ENCODE measurements around the gene PRPF6.

Gene PRPF6

GRCh38 chr20:63947638-63948456 lies 33.1 kb upstream of the PRPF6 start:
- POLR2A ChIA-PET: no interaction called here
- Histone ChIP-seq H3K4me1 (ENCODE audit: control extremely low read depth in 1 of 4, control insufficient read depth in 4 of 4, insufficient read depth in 4 of 4, low read length in 3 of 4) (peaks cover 0 to 32% (median 27%) of the 10 kb centered on the region in 4 experiments), H3K27ac (ENCODE audit: insufficient read depth in 1 of 2, low read depth in 1 of 2, low read length in 2 of 2, poor library complexity in 1 of 2, severe bottlenecking in 2 of 2) (no peak overlapping the region), H3K27me3 (replicated peaks in 2 of 5; ENCODE audit: control insufficient read depth in 4 of 5, insufficient read depth in 5 of 5, low read length in 4 of 5) (no peaks in the 10 kb centered on the region), H3K4me3 (ENCODE audit: control insufficient read depth in 1 of 7, extremely low read depth in 1 of 7, insufficient read depth in 4 of 7, low read depth in 2 of 7, low read length in 6 of 7) (peak overlapping the region in 5 of 7 experiments; percentile 57 to 79 (median 64)), H3K9me3 (ENCODE audit: control extremely low read depth in 1 of 5, control insufficient read depth in 4 of 5, insufficient read depth in 2 of 5, low read depth in 1 of 5, low read length in 4 of 5) (no peaks in the 10 kb centered on the region), H3K36me3 (ENCODE audit: control insufficient read depth in 4 of 4, insufficient read depth in 4 of 4, low read length in 3 of 4) (peaks cover 0 to 56% (median 31%) of the 10 kb centered on the region in 4 experiments)
- CTCF ChIA-PET: no interaction called here
- WGBS (ENCODE audit: insufficient coverage): 14% methylated on average over 26 of the region's 27 CpGs
- DNase-seq: no peak

- Histone ChIP-seq H3K36me3 (ENCODE audit: control insufficient read depth in 4 of 4, insufficient read depth in 4 of 4, low read length in 3 of 4) (peaks cover 0 to 28% (median 7%) of the 10 kb centered on the region in 4 experiments), H3K27ac (ENCODE audit: insufficient read depth in 1 of 2, low read depth in 1 of 2, low read length in 2 of 2, poor library complexity in 1 of 2, severe bottlenecking in 2 of 2) (no peak overlapping the region), H3K4me3 (ENCODE audit: control insufficient read depth in 1 of 7, extremely low read depth in 1 of 7, insufficient read depth in 4 of 7, low read depth in 2 of 7, low read length in 6 of 7) (no peak overlapping the region), H3K4me1 (ENCODE audit: control extremely low read depth in 1 of 4, control insufficient read depth in 4 of 4, insufficient read depth in 4 of 4, low read length in 3 of 4) (peaks cover 0 to 51% (median 48%) of the 10 kb centered on the region in 4 experiments), H3K27me3 (replicated peaks in 2 of 5; ENCODE audit: control insufficient read depth in 4 of 5, insufficient read depth in 5 of 5, low read length in 4 of 5) (no peaks in the 10 kb centered on the region), H3K9me3 (ENCODE audit: control extremely low read depth in 1 of 5, control insufficient read depth in 4 of 5, insufficient read depth in 2 of 5, low read depth in 1 of 5, low read length in 4 of 5) (no peaks in the 10 kb centered on the region)
- ChIA-PET CTCF (interaction anchor here (1.6 kb wide), 1 partner anchor 23 kb away, joined by 9 read pairs; no protein-coding TSS in a partner anchor), POLR2A (no interaction called here)
- no peak for DNase-seq
- 95% methylated on average over 16 of the region's 20 CpGs for WGBS (ENCODE audit: insufficient coverage)
Observed at GRCh38 chr20:63950701-63951397, 30.1 kb upstream of the PRPF6 start.

- Histone ChIP-seq H3K9me3 (ENCODE audit: control extremely low read depth in 1 of 5, control insufficient read depth in 4 of 5, insufficient read depth in 2 of 5, low read depth in 1 of 5, low read length in 4 of 5) (no peaks in the 10 kb centered on the region), H3K36me3 (ENCODE audit: control insufficient read depth in 4 of 4, insufficient read depth in 4 of 4, low read length in 3 of 4) (peaks cover 0 to 22% (median 4%) of the 10 kb centered on the region in 4 experiments), H3K27me3 (replicated peaks in 2 of 5; ENCODE audit: control insufficient read depth in 4 of 5, insufficient read depth in 5 of 5, low read length in 4 of 5) (no peaks in the 10 kb centered on the region), H3K4me1 (ENCODE audit: control extremely low read depth in 1 of 4, control insufficient read depth in 4 of 4, insufficient read depth in 4 of 4, low read length in 3 of 4) (peaks cover 0 to 54% (median 49%) of the 10 kb centered on the region in 4 experiments), H3K4me3 (ENCODE audit: control insufficient read depth in 1 of 7, extremely low read depth in 1 of 7, insufficient read depth in 4 of 7, low read depth in 2 of 7, low read length in 6 of 7) (no peak overlapping the region), H3K27ac (ENCODE audit: insufficient read depth in 1 of 2, low read depth in 1 of 2, low read length in 2 of 2, poor library complexity in 1 of 2, severe bottlenecking in 2 of 2) (no peak overlapping the region)
- DNase-seq: no peak
- ChIA-PET POLR2A (no interaction called here), CTCF (interaction anchor here (0.7 to 1.6 kb wide), 3 partner anchors 22 to 26 kb away, joined by 3 to 9 read pairs (median 6); no protein-coding TSS in a partner anchor)
- 90% methylated on average over 17 of the region's 17 CpGs for WGBS (ENCODE audit: insufficient coverage)
Observed at GRCh38 chr20:63951398-63952209, 29.3 kb upstream of the PRPF6 start.

- POLR2A ChIA-PET: no interaction called here
- no peak overlapping the region for H3K27ac ChIP-seq (ENCODE audit: insufficient read depth in 1 of 2, low read depth in 1 of 2, low read length in 2 of 2, poor library complexity in 1 of 2, severe bottlenecking in 2 of 2)
- peaks cover 0 to 59% (median 53%) of the 10 kb centered on the region in 4 experiments for H3K4me1 ChIP-seq (ENCODE audit: control extremely low read depth in 1 of 4, control insufficient read depth in 4 of 4, insufficient read depth in 4 of 4, low read length in 3 of 4)
Observed at GRCh38 chr20:63952210-63952535, 28.8 kb upstream of the PRPF6 start.

GRCh38 chr20:63952769-63953168 lies 28.2 kb upstream of the PRPF6 start:
- H3K27me3 ChIP-seq (replicated peaks in 2 of 5; ENCODE audit: control insufficient read depth in 4 of 5, insufficient read depth in 5 of 5, low read length in 4 of 5): no peaks in the 10 kb centered on the region
- H3K27ac ChIP-seq (ENCODE audit: insufficient read depth in 1 of 2, low read depth in 1 of 2, low read length in 2 of 2, poor library complexity in 1 of 2, severe bottlenecking in 2 of 2): no peak overlapping the region
- peaks cover 0 to 59% (median 55%) of the 10 kb centered on the region in 4 experiments for H3K4me1 ChIP-seq (ENCODE audit: control extremely low read depth in 1 of 4, control insufficient read depth in 4 of 4, insufficient read depth in 4 of 4, low read length in 3 of 4)
- peaks cover 0 to 22% (median 4%) of the 10 kb centered on the region in 4 experiments for H3K36me3 ChIP-seq (ENCODE audit: control insufficient read depth in 4 of 4, insufficient read depth in 4 of 4, low read length in 3 of 4)
- ChIA-PET CTCF (interaction anchor here (1.5 kb wide), 1 partner anchor 21 kb away, joined by 6 read pairs; no protein-coding TSS in a partner anchor), POLR2A (no interaction called here)
- H3K9me3 ChIP-seq (ENCODE audit: control extremely low read depth in 1 of 5, control insufficient read depth in 4 of 5, insufficient read depth in 2 of 5, low read depth in 1 of 5, low read length in 4 of 5): no peaks in the 10 kb centered on the region
- no peak for DNase-seq
- 95% methylated on average over 10 of the region's 14 CpGs for WGBS (ENCODE audit: insufficient coverage)
- peak overlapping the region in 1 of 7 experiments; percentile 24 for H3K4me3 ChIP-seq (ENCODE audit: control insufficient read depth in 1 of 7, extremely low read depth in 1 of 7, insufficient read depth in 4 of 7, low read depth in 2 of 7, low read length in 6 of 7)

More at GRCh38 chr20:63952210-63952535, 28.8 kb upstream of the PRPF6 start:
- CTCF ChIA-PET: interaction anchor here (0.7 to 1.5 kb wide), 2 partner anchors 21 to 25 kb away, joined by 3 to 6 read pairs; no protein-coding TSS in a partner anchor
- no peak for DNase-seq
- Histone ChIP-seq H3K9me3 (ENCODE audit: control extremely low read depth in 1 of 5, control insufficient read depth in 4 of 5, insufficient read depth in 2 of 5, low read depth in 1 of 5, low read length in 4 of 5) (no peaks in the 10 kb centered on the region), H3K4me3 (ENCODE audit: control insufficient read depth in 1 of 7, extremely low read depth in 1 of 7, insufficient read depth in 4 of 7, low read depth in 2 of 7, low read length in 6 of 7) (no peak overlapping the region), H3K27me3 (replicated peaks in 2 of 5; ENCODE audit: control insufficient read depth in 4 of 5, insufficient read depth in 5 of 5, low read length in 4 of 5) (no peaks in the 10 kb centered on the region), H3K36me3 (ENCODE audit: control insufficient read depth in 4 of 4, insufficient read depth in 4 of 4, low read length in 3 of 4) (peaks cover 0 to 22% (median 4%) of the 10 kb centered on the region in 4 experiments)
- WGBS (ENCODE audit: insufficient coverage): 92% methylated on average over 15 of the region's 15 CpGs

GRCh38 chr20:63953764-63954429 lies 27.0 kb upstream of the PRPF6 start:
- no peaks in the 10 kb centered on the region for H3K27me3 ChIP-seq (replicated peaks in 2 of 5; ENCODE audit: control insufficient read depth in 4 of 5, insufficient read depth in 5 of 5, low read length in 4 of 5)
- H3K4me3 ChIP-seq (ENCODE audit: control insufficient read depth in 1 of 7, extremely low read depth in 1 of 7, insufficient read depth in 4 of 7, low read depth in 2 of 7, low read length in 6 of 7): no peak overlapping the region
- H3K27ac ChIP-seq (ENCODE audit: insufficient read depth in 1 of 2, low read depth in 1 of 2, low read length in 2 of 2, poor library complexity in 1 of 2, severe bottlenecking in 2 of 2): no peak overlapping the region
- peaks cover 0 to 51% (median 51%) of the 10 kb centered on the region in 4 experiments for H3K4me1 ChIP-seq (ENCODE audit: control extremely low read depth in 1 of 4, control insufficient read depth in 4 of 4, insufficient read depth in 4 of 4, low read length in 3 of 4)
- H3K9me3 ChIP-seq (ENCODE audit: control extremely low read depth in 1 of 5, control insufficient read depth in 4 of 5, insufficient read depth in 2 of 5, low read depth in 1 of 5, low read length in 4 of 5): no peaks in the 10 kb centered on the region
- POLR2A ChIA-PET: no interaction called here
- peaks cover 0 to 28% (median 6%) of the 10 kb centered on the region in 4 experiments for H3K36me3 ChIP-seq (ENCODE audit: control insufficient read depth in 4 of 4, insufficient read depth in 4 of 4, low read length in 3 of 4)
- no peak for DNase-seq
- CTCF ChIA-PET: interaction anchor here (0.7 to 1.6 kb wide), 2 partner anchors 26 kb away, joined by 3 to 5 read pairs; partner anchors contain the start of gene SAMD10
- 84% methylated on average over 11 of the region's 13 CpGs for WGBS (ENCODE audit: insufficient coverage)

All from common myeloid progenitor, CD34-positive (primary cell).